Activated CD4-positive, CD25-positive, alpha-beta regulatory T cell treated with anti-CD3 and anti-CD28 coated beads, Interleukin-2, amount 50 U/mL, for 72 hours (primary cell): ENCODE data around the gene SORT1.
"Not testable (repeated sequence)": the region's sequence is repeated elsewhere in the genome, so short reads cannot be mapped to it uniquely, and the experiment has no call there.

ENCODE experiments used
- DNase-seq: peaks from one replicate; pipeline ENCODE4 v3.0.0; 2021

Gene SORT1

GRCh38 chr1:109331113-109331512 lies 66.6 kb downstream of the SORT1 start:
- DNase-seq, result no peak

GRCh38 chr1:109327285-109327684 lies 70.4 kb downstream of the SORT1 start:
- DNase-seq, result no peak

- DNase-seq, result no peak
Observed at GRCh38 chr1:109322974-109323373, 74.7 kb downstream of the SORT1 start.

GRCh38 chr1:109319114-109319513 lies 78.6 kb downstream of the SORT1 start:
- DNase-seq, result no peak

GRCh38 chr1:109316506-109316905 lies 81.2 kb downstream of the SORT1 start:
- no peak for DNase-seq

- no peak for DNase-seq
Observed at GRCh38 chr1:109315288-109315687, 82.4 kb downstream of the SORT1 start.

- DNase-seq, result no peak
Observed at GRCh38 chr1:109314795-109315194, 82.9 kb downstream of the SORT1 start.

- no peak for DNase-seq
Observed at GRCh38 chr1:109312978-109313775, 84.5 kb downstream of the SORT1 start.

GRCh38 chr1:109312246-109312645 lies 85.5 kb downstream of the SORT1 start:
- no peak for DNase-seq

GRCh38 chr1:109309347-109309746 lies 88.4 kb downstream of the SORT1 start:
- DNase-seq, result no peak

- DNase-seq, result no peak
Observed at GRCh38 chr1:109307274-109308021, 90.3 kb downstream of the SORT1 start.

- no peak for DNase-seq
Observed at GRCh38 chr1:109306832-109307273, 90.9 kb downstream of the SORT1 start, which contains the start of gene MYBPHL. Gene MYBPHL (minus strand): TSS chr1:109307011. CDS start chr1:109306991, 20 bp downstream.

- DNase-seq, result not testable (repeated sequence)
Observed at GRCh38 chr1:109305991-109306390, 91.7 kb downstream of the SORT1 start.

GRCh38 chr1:109304226-109304920 lies 93.3 kb downstream of the SORT1 start:
- no peak for DNase-seq

GRCh38 chr1:109301874-109302273 lies 95.8 kb downstream of the SORT1 start:
- no peak for DNase-seq

GRCh38 chr1:109300650-109301151 lies 97.0 kb downstream of the SORT1 start:
- DNase-seq, result no peak

GRCh38 chr1:109299558-109300343 lies 98.0 kb downstream of the SORT1 start:
- DNase-seq, result no peak

- no peak for DNase-seq
Observed at GRCh38 chr1:109298666-109299557, 98.8 kb downstream of the SORT1 start.

GRCh38 chr1:109296782-109297181 lies 100.9 kb downstream of the SORT1 start:
- no peak for DNase-seq

GRCh38 chr1:109295712-109296415 lies 101.9 kb downstream of the SORT1 start:
- no peak for DNase-seq

- no peak for DNase-seq
Observed at GRCh38 chr1:109294481-109294880, 103.2 kb downstream of the SORT1 start.
